Ovary (tissue), 9 donors: ENCODE data around the gene JAG1. TPM values are rescaled to one million over a fixed set of nuclear protein-coding genes. Genes with fewer than 3 reads are reported as not detected.

ENCODE experiments used
- DNase-seq, 5 donors: peaks; one replicate each; pipeline ENCODE4 v3.0.0-alpha.2; 2019 to 2020
- H3K27ac ChIP-seq, 2 donors: fragments of 200-600 bp; one replicate each; pipeline versions ENCODE4 v1.5.1 to v1.8.0; 2019 to 2022
- H3K27me3 ChIP-seq: fragments of 200-600 bp; one replicate; pipeline ENCODE4 v1.8.0; 2022
- H3K36me3 ChIP-seq: fragments of 200-600 bp; sonication (generic); one replicate; pipeline ENCODE4 v1.5.1; 2019
- H3K4me1 ChIP-seq: one replicate; pipeline ENCODE4 v1.8.1; 2013; ENCODE audit warnings: mild to moderate bottlenecking, moderate library complexity; ENCODE audit not compliant: insufficient read depth
- H3K4me3 ChIP-seq: fragments of 200-600 bp; sonication (generic); one replicate; pipeline ENCODE4 v1.5.1; 2017
- H3K9me3 ChIP-seq, 2 donors: fragments of 200-600 bp in 1 of 2; sonication (generic) in 1 of 2; one replicate each; pipeline versions ENCODE4 v1.5.1 to v1.8.1; 2013 to 2019; ENCODE audit warnings: mild to moderate bottlenecking in 1 of 2, moderate library complexity in 1 of 2
- CTCF ChIP-seq, 3 donors: fragments of 450-650 bp in 2 of 3; fragments of 200-600 bp in 1 of 3; IDR thresholded peaks; one replicate each; pipeline versions ENCODE4 v1.5.1 to v1.8.0; 2016 to 2022; ENCODE audit warnings: antibody characterized with exemption in 3 of 3, mild to moderate bottlenecking in 1 of 3
- EP300 ChIP-seq: sonication (generic); formaldehyde crosslinking; IDR thresholded peaks from one replicate; pipeline ENCODE4 v1.6.1; 2017; ENCODE audit warnings: antibody characterized with exemption
- POLR2A ChIP-seq: fragments of 450-650 bp; IDR thresholded peaks from one replicate; pipeline ENCODE4 v1.6.1; 2017; ENCODE audit warnings: antibody characterized with exemption, mild to moderate bottlenecking, moderate library complexity
- WGBS, 3 donors: extraction: QIAGEN DNeasy Blood & Tissue Kit in 1 of 3; methylation state at CpG; one replicate each; pipeline versions ENCODE4 v1.1.5 to v1.1.7; 2013 to 2017; 5-methylcytosine and 5-hydroxymethylcytosine counted together
- intact Hi-C, 4 donors: fragments of 100-400 bp; cut with DNase I; formaldehyde crosslinking; loops; one replicate each; pipeline versions ENCODE4 v1.11.0 to v1.15.1; 2022 to 2023
- polyA plus RNA-seq, 2 donors: library from polyadenylated mRNA; stranded (reverse); fragments of 200-250 nt in 1 of 2; fragments of 350-450 nt in 1 of 2; fragmentation: Illumina TruSeq in 1 of 2; extraction: RNeasy Lipid Tissue Mini Kit (QIAGEN cat#74804) in 1 of 2; gene quantifications; one replicate each; pipeline ENCODE4 v1.2.3, GENCODE V29; 2013 to 2014
- total RNA-seq, 7 donors: library from RNA; depleted of rRNA in 2 of 7; stranded (reverse); fragments of >200 nt in 2 of 7; fragmentation: NEBNext Ultra II Directional in 3 of 7; extraction: Animal tissue kit (Norgen Biotek cat#: 25700) in 3 of 7; gene quantifications; one replicate each; pipeline versions ENCODE4 v1.1.0 to v1.2.4, GENCODE V29; 2016 to 2023
- donor health status: DM: no; HTN: no; CAD: no; lungs with moderate emphysema.
- donor health status: DM: no; HTN: no; CAD: no.
- donor health status: Bipolar disorder and iron deficiency.
- donor health status: DM: yes; HTN: yes; CAD: no.
- donor health status: DM: no; HTN: no; CAD: no.
- donor health status: DM: yes; HTN: yes; CAD: no.

The JAG1 gene
- total and polyA plus RNA-seq, 9 donors = 27.1 to 69.7 (median 41.0) TPM

GRCh38 chr20:10611357-10611756 is 62.4 kb downstream of the JAG1 start:
- 17 to 50% (median 44%) methylated on average over 1 of the region's 1 CpG for WGBS, 3 donors

GRCh38 chr20:10610251-10610650 is 63.5 kb downstream of the JAG1 start:
- no peak overlapping the region for H3K27ac ChIP-seq
- H3K4me3 ChIP-seq = no peak overlapping the region
- intact Hi-C loops = no loop called here
- no peaks in the 10 kb centered on the region for H3K27me3 ChIP-seq
- TF ChIP-seq CTCF (IDR thresholded peaks at IDR 0.05) (no peak), POLR2A (no peak), EP300 (no peak)
- H3K9me3 ChIP-seq = no peaks in the 10 kb centered on the region
- peaks cover 13% of the 10 kb centered on the region for H3K4me1 ChIP-seq
- 30 to 41% (median 31%) methylated on average over 5 of the region's 5 CpGs for WGBS, 3 donors
- peak in 1 of 5 donors; percentile 41 for DNase-seq
- H3K36me3 ChIP-seq = no peaks in the 10 kb centered on the region

More at GRCh38 chr20:10611357-10611756, 62.4 kb downstream of the JAG1 start:
- H3K4me1 ChIP-seq = peaks cover 13% of the 10 kb centered on the region
- H3K4me3 ChIP-seq = no peak overlapping the region
- H3K27me3 ChIP-seq = no peaks in the 10 kb centered on the region
- intact Hi-C loops = no loop called here
- peak in 2 of 5 donors; percentile 57 to 62 for DNase-seq
- no peaks in the 10 kb centered on the region for H3K36me3 ChIP-seq
- TF ChIP-seq EP300 = no peak
- no peak for TF ChIP-seq POLR2A
- TF ChIP-seq CTCF (IDR thresholded peaks at IDR 0.05) = peak in 1 of 3 donors; percentile 11
- no peak overlapping the region for H3K27ac ChIP-seq
- H3K9me3 ChIP-seq = no peaks in the 10 kb centered on the region

GRCh38 chr20:10609770-10610169 is 64.0 kb downstream of the JAG1 start:
- no peak for DNase-seq
- Histone ChIP-seq H3K27ac (peak overlapping the region in 1 of 2 donors; percentile 67), H3K4me3 (no peak overlapping the region), H3K9me3 (no peaks in the 10 kb centered on the region), H3K4me1 (peaks cover 13% of the 10 kb centered on the region), H3K36me3 (no peaks in the 10 kb centered on the region), H3K27me3 (no peaks in the 10 kb centered on the region)
- no peak for TF ChIP-seq POLR2A
- TF ChIP-seq CTCF (IDR thresholded peaks at IDR 0.05) = no peak
- TF ChIP-seq EP300 = no peak
- intact Hi-C loops = no loop called here

- intact Hi-C loops = no loop called here
- Histone ChIP-seq H3K9me3 (no peaks in the 10 kb centered on the region), H3K4me3 (no peak overlapping the region), H3K36me3 (no peaks in the 10 kb centered on the region), H3K27ac (peak overlapping the region in 1 of 2 donors; percentile 67), H3K27me3 (no peaks in the 10 kb centered on the region), H3K4me1 (peaks cover 15% of the 10 kb centered on the region)
- no peak for TF ChIP-seq POLR2A
- no peak for TF ChIP-seq EP300
- no peak for TF ChIP-seq CTCF (IDR thresholded peaks at IDR 0.05)
- 49 to 52% (median 49%) methylated on average over 2 of the region's 2 CpGs for WGBS, 3 donors
- peak; percentile 63 to 80 (median 64) for DNase-seq
Observed at GRCh38 chr20:10609276-10609675, 64.5 kb downstream of the JAG1 start.
